Sigmoid colon (tissue), 7 donors: ENCODE measurements around the gene TMUB2. TPM values are rescaled to one million over a fixed set of nuclear protein-coding genes. Genes with fewer than 3 reads are reported as not detected.

ENCODE experiments used
- DNase-seq: peaks from one replicate; pipeline ENCODE4 v3.0.0-alpha.2; 2019
- H3K27ac ChIP-seq, 4 donors: fragments of 200-600 bp; sonication (generic); one replicate each; pipeline ENCODE4 v1.5.1; 2016 to 2019; ENCODE audit warnings: mild to moderate bottlenecking in 1 of 4
- H3K27me3 ChIP-seq, 3 donors: fragments of 200-600 bp; sonication (generic); one replicate each; pipeline ENCODE4 v1.5.1; 2019; ENCODE audit warnings: mild to moderate bottlenecking in 1 of 3
- H3K36me3 ChIP-seq, 4 donors: fragments of 200-600 bp; sonication (generic); one replicate each; pipeline ENCODE4 v1.5.1; 2016 to 2019
- H3K4me1 ChIP-seq, 4 donors: fragments of 200-600 bp; sonication (generic); one replicate each; pipeline ENCODE4 v1.5.1; 2017 to 2019
- H3K4me3 ChIP-seq, 4 donors: fragments of 200-600 bp; sonication (generic); one replicate each; pipeline ENCODE4 v1.5.1; 2017 to 2019; ENCODE audit warnings: mild to moderate bottlenecking in 2 of 4, moderate library complexity in 1 of 4
- H3K9me3 ChIP-seq, 4 donors: fragments of 200-600 bp in 3 of 4; sonication (generic) in 3 of 4; one replicate each; pipeline versions ENCODE4 v1.5.1 to v1.6.1; 2013 to 2019
- CTCF ChIP-seq, 4 experiments: fragments of 450-650 bp in 3 of 4; fragments of 200-600 bp in 1 of 4; IDR thresholded peaks; one replicate each; pipeline ENCODE4 v1.5.1; 2016 to 2019; ENCODE audit warnings: antibody characterized with exemption in 4 of 4, mild to moderate bottlenecking in 3 of 4, moderate library complexity in 2 of 4
- EP300 ChIP-seq, 4 donors: sonication (generic); formaldehyde crosslinking; IDR thresholded peaks; one replicate each; pipeline ENCODE4 v1.6.1; 2017; ENCODE audit warnings: antibody characterized with exemption in 4 of 4
- POLR2A ChIP-seq, 2 donors: fragments of 450-650 bp; IDR thresholded peaks; one replicate each; pipeline ENCODE4 v1.6.1; 2016; ENCODE audit warnings: antibody characterized with exemption in 2 of 2, mild to moderate bottlenecking in 2 of 2, moderate library complexity in 2 of 2
- POLR2AphosphoS5 ChIP-seq, 4 donors: sonication (generic); formaldehyde crosslinking; IDR thresholded peaks; one replicate each; pipeline ENCODE4 v1.6.1; 2017; ENCODE audit warnings: antibody characterized with exemption in 4 of 4
- WGBS, 2 donors: extraction: QIAGEN DNeasy Blood & Tissue Kit; methylation state at CpG; one replicate each; pipeline ENCODE4 v1.1.7; 2013; 5-methylcytosine and 5-hydroxymethylcytosine counted together
- intact Hi-C: fragments of 100-400 bp; cut with DNase I; formaldehyde crosslinking; loops from one replicate; pipeline ENCODE4 v1.15.1; 2023
- polyA plus RNA-seq, 3 donors: library from polyadenylated mRNA; stranded (reverse); fragments of 200-250 nt; gene quantifications; one replicate each; pipeline ENCODE4 v1.2.3, GENCODE V29; 2013
- total RNA-seq, 4 donors: library from RNA; depleted of rRNA; stranded (reverse); fragments of >200 nt; gene quantifications; one replicate each; pipeline ENCODE4 v1.1.0, GENCODE V29; 2016
- donor health status: healthy with polysubstance abuse.
- donor health status: Bipolar disorder and iron deficiency.
- donor health status: healthy.

TMUB2 gene
- total and polyA plus RNA-seq, 7 donors, result 19.0 to 41.3 (median 28.8) TPM

- Histone ChIP-seq H3K4me1 (peaks cover 3 to 32% (median 30%) of the 10 kb centered on the region in 4 donors), H3K36me3 (peaks cover 0 to 7% (median under 1%) of the 10 kb centered on the region in 4 donors), H3K9me3 (no peaks in the 10 kb centered on the region), H3K4me3 (peak overlapping the region; percentile 93 to 98 (median 96)), H3K27me3 (no peaks in the 10 kb centered on the region), H3K27ac (peak overlapping the region; percentile 99 to 100 (median 100))
- peak; percentile 95 for DNase-seq
- intact Hi-C loops, result loop anchor here (2.0 kb wide), 1 partner anchor 87 kb away; the partner anchor contains the start of gene RUNDC3A
- no peak for TF ChIP-seq CTCF (IDR thresholded peaks at IDR 0.05)
- no peak for TF ChIP-seq EP300 (IDR thresholded peaks at IDR 0.05)
- peak in 3 of 4 donors; percentile 61 to 75 (median 68) for TF ChIP-seq POLR2AphosphoS5 (IDR thresholded peaks at IDR 0.05)
- peak; percentile 44 to 74 for TF ChIP-seq POLR2A (IDR thresholded peaks at IDR 0.05)
- 2 to 9% methylated on average over 36 of the region's 36 CpGs for WGBS, 2 donors
Observed at GRCh38 chr17:44222112-44222869, 35.5 kb downstream of the TMUB2 start.

- no peak overlapping the region for H3K4me3 ChIP-seq
- no peaks in the 10 kb centered on the region for H3K9me3 ChIP-seq
- peaks cover 3 to 21% (median 20%) of the 10 kb centered on the region in 4 donors for H3K4me1 ChIP-seq
- no peaks in the 10 kb centered on the region for H3K27me3 ChIP-seq
- WGBS, 2 donors, result 17 to 57% methylated on average over 7 of the region's 7 CpGs
- no peaks in the 10 kb centered on the region for H3K36me3 ChIP-seq
- peak overlapping the region; percentile 99 to 100 (median 100) for H3K27ac ChIP-seq
- TF ChIP-seq CTCF (IDR thresholded peaks at IDR 0.05), result no peak
- no peak for TF ChIP-seq EP300 (IDR thresholded peaks at IDR 0.05)
- TF ChIP-seq POLR2AphosphoS5 (IDR thresholded peaks at IDR 0.05), result peak in 1 of 4 donors; percentile 7
- no peak for TF ChIP-seq POLR2A (IDR thresholded peaks at IDR 0.05)
- no peak for DNase-seq
- intact Hi-C loops, result loop anchor here (2.0 kb wide), 1 partner anchor 85 kb away; the partner anchor contains the start of gene RUNDC3A
Observed at GRCh38 chr17:44223541-44224071, 36.8 kb downstream of the TMUB2 start.

- 87 to 90% methylated on average over 6 of the region's 6 CpGs for WGBS, 2 donors
- intact Hi-C loops, result no loop called here
- Histone ChIP-seq H3K4me3 (no peak overlapping the region), H3K36me3 (no peaks in the 10 kb centered on the region), H3K27ac (no peak overlapping the region), H3K4me1 (peaks cover 0 to 4% (median under 1%) of the 10 kb centered on the region in 4 donors), H3K27me3 (no peaks in the 10 kb centered on the region), H3K9me3 (no peaks in the 10 kb centered on the region)
- no peak for TF ChIP-seq POLR2A (IDR thresholded peaks at IDR 0.05)
- no peak for TF ChIP-seq POLR2AphosphoS5 (IDR thresholded peaks at IDR 0.05)
- no peak for TF ChIP-seq EP300 (IDR thresholded peaks at IDR 0.05)
- TF ChIP-seq CTCF (IDR thresholded peaks at IDR 0.05), result no peak
- DNase-seq, result no peak
Observed at GRCh38 chr17:44229090-44229489, 42.3 kb downstream of the TMUB2 start.

GRCh38 chr17:44230140-44230539 lies 43.4 kb downstream of the TMUB2 start:
- no peak for DNase-seq
- WGBS, 2 donors, result 89 to 92% methylated on average over 9 of the region's 9 CpGs
- no peaks in the 10 kb centered on the region for H3K9me3 ChIP-seq
- no peak for TF ChIP-seq EP300 (IDR thresholded peaks at IDR 0.05)
- TF ChIP-seq POLR2AphosphoS5 (IDR thresholded peaks at IDR 0.05), result no peak
- no peak for TF ChIP-seq CTCF (IDR thresholded peaks at IDR 0.05)
- TF ChIP-seq POLR2A (IDR thresholded peaks at IDR 0.05), result no peak
- intact Hi-C loops, result no loop called here
- H3K27me3 ChIP-seq, result no peaks in the 10 kb centered on the region
- no peak overlapping the region for H3K27ac ChIP-seq
- H3K4me1 ChIP-seq, result no peaks in the 10 kb centered on the region
- no peaks in the 10 kb centered on the region for H3K36me3 ChIP-seq
- H3K4me3 ChIP-seq, result no peak overlapping the region
